ENCODE results near the gene GALNT18. TPM values are rescaled to one million over a fixed set of nuclear protein-coding genes. Genes with fewer than 3 reads are reported as not detected.

GALNT18 gene
- total and polyA plus RNA-seq, 2 donors (not counting 3 experiments of a cell fraction or from before 2014, with no cell fraction given), result 0.17 to 0.18 TPM

DNA sequence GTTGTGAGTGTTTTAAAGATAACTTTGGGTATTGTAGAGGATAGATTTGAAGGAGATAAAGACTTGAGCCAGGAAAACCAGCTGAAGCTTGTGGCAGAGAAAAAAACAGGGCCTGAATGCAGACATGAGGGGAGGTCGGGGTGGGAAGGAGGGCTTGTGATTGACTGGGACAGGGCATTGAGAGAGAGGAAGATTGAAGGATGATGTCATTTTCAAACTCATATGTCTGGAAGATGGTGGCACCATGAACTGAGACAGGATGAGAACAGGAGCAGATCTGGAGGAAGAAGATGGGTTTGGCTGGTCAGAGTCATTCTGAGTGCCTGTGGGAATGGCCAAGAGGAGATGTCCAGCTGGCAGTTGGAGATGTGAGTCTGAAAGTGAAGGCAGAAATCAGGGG lies 283.5 kb downstream of the GALNT18 start:
- no TSS peak for BruUV-seq (replicated peaks)
- FAIRE-seq, result no peak
- POLR2A ChIA-PET, result no interaction called here

DNA sequence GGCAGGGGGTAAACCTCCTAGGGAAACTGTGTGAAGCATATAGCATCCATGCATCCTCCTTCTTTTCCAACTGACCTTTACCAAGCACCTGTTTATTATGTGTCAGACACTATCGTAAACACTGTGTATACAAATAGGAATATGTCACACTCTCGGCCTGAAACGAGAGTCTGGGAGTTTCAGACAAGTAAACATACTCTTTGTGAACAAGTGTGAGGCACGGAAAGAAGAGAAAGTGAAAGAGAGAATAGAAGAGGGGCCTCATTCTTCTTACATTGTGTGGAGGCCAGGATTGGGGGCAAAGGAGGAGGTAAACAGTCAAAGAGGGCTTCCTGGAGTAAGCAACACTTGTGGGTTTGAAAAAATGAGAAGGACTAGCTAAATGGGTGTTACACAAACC lies 285.1 kb downstream of the GALNT18 start:
- no peak overlapping the region for H3K4me2 ChIP-seq (ENCODE audit: insufficient read depth, low read length)
- H2AFZ ChIP-seq (ENCODE audit: low read depth, low read length), result no peak overlapping the region
- BruUV-seq (replicated peaks), result no TSS peak
- H3K27ac ChIP-seq (ENCODE audit: insufficient read depth, low read depth, low read length), result no peak overlapping the region
- dilution Hi-C loops (cut with MboI; ENCODE audit: extremely low pct_ligation_motif_present, low sequenced_read_pairs), result no loop called here
- intact Hi-C loops (cut with micrococcal nuclease), result no loop called here
- no peak for TF ChIP-seq FOS (IDR thresholded peaks at IDR 0.05; ENCODE audit: borderline replicate concordance, insufficient read depth, low read length)
- no peak for TF ChIP-seq GATA2 (IDR thresholded peaks at IDR 0.05; ENCODE audit: insufficient read depth, insufficient read length, low read depth, low read length)
- no peak for TF ChIP-seq JUN (IDR thresholded peaks at IDR 0.05; ENCODE audit: borderline replicate concordance, insufficient read depth, insufficient read length, low read depth)
- TF ChIP-seq MYC (IDR thresholded peaks at IDR 0.05; ENCODE audit: low read depth, low read length), result no peak
- TF ChIP-seq EZH2 (IDR thresholded peaks at IDR 0.05; ENCODE audit: borderline replicate concordance, low read depth, low read length, severe bottlenecking), result no peak
- TF ChIP-seq, protein P1, sequence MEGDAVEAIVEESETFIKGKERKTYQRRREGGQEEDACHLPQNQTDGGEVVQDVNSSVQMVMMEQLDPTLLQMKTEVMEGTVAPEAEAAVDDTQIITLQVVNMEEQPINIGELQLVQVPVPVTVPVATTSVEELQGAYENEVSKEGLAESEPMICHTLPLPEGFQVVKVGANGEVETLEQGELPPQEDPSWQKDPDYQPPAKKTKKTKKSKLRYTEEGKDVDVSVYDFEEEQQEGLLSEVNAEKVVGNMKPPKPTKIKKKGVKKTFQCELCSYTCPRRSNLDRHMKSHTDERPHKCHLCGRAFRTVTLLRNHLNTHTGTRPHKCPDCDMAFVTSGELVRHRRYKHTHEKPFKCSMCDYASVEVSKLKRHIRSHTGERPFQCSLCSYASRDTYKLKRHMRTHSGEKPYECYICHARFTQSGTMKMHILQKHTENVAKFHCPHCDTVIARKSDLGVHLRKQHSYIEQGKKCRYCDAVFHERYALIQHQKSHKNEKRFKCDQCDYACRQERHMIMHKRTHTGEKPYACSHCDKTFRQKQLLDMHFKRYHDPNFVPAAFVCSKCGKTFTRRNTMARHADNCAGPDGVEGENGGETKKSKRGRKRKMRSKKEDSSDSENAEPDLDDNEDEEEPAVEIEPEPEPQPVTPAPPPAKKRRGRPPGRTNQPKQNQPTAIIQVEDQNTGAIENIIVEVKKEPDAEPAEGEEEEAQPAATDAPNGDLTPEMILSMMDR (IDR thresholded peaks at IDR 0.05; ENCODE audit: extremely low read depth in 1 of 2, insufficient read depth in 1 of 2, low read depth in 1 of 2, low read length in 2 of 2), result no peak
- TF ChIP-seq POLR2AphosphoS5 (IDR thresholded peaks at IDR 0.05; ENCODE audit: insufficient read depth, low read depth, low read length), result no peak
- TF ChIP-seq, protein P2, sequence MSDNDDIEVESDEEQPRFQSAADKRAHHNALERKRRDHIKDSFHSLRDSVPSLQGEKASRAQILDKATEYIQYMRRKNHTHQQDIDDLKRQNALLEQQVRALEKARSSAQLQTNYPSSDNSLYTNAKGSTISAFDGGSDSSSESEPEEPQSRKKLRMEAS (IDR thresholded peaks at IDR 0.05; ENCODE audit: insufficient read depth, insufficient read length), result no peak
- TF ChIP-seq POLR2A (IDR thresholded peaks at IDR 0.05; ENCODE audit: low read depth, low read length), result no peak
- H3K36me3 ChIP-seq (ENCODE audit: control insufficient read depth in 2 of 2, extremely low read depth in 1 of 2, insufficient read depth in 2 of 2, low read length in 2 of 2), result no peaks in the 10 kb centered on the region
- no peaks in the 10 kb centered on the region for H3K79me2 ChIP-seq (ENCODE audit: control insufficient read depth, insufficient read depth, low read length)
- DNase-seq (ENCODE audit: low read depth, low spot score), result no peak
- H3K4me1 ChIP-seq (ENCODE audit: control insufficient read depth, extremely low read depth, insufficient read depth, low read length), result no peaks in the 10 kb centered on the region
- H3K9me3 ChIP-seq (replicated peaks; ENCODE audit: control insufficient read depth, insufficient read depth, low read length), result no peaks in the 10 kb centered on the region
- ChIA-PET CTCF (no interaction called here), POLR2A (no interaction called here)
- H3K9ac ChIP-seq (replicated peaks; ENCODE audit: extremely low read depth, insufficient read depth, low read length), result no peak overlapping the region
- H3K27me3 ChIP-seq (ENCODE audit: control insufficient read depth in 2 of 2, insufficient read depth in 2 of 2, low read length in 2 of 2), result peaks cover 0 to 2% of the 10 kb centered on the region in 2 experiments
- H3K9me1 ChIP-seq (replicated peaks; ENCODE audit: control insufficient read depth, extremely low read depth, insufficient read depth, low read length), result no peaks in the 10 kb centered on the region
- FAIRE-seq, result no peak
- no peak overlapping the region for H3K4me3 ChIP-seq (replicated peaks in 1 of 3; ENCODE audit: insufficient read depth in 1 of 3, low read depth in 1 of 3, low read length in 3 of 3)
- H4K20me1 ChIP-seq (replicated peaks; ENCODE audit: control insufficient read depth, extremely low read depth, insufficient read depth, low read length), result no peaks in the 10 kb centered on the region

More for the DNA sequence above, 283.5 kb downstream of the GALNT18 start:
- dilution Hi-C loops (cut with MboI; ENCODE audit: extremely low pct_ligation_motif_present, low sequenced_read_pairs), result no loop called here
- Histone ChIP-seq H3K79me2 (ENCODE audit: control insufficient read depth, insufficient read depth, low read length) (no peaks in the 10 kb centered on the region), H3K27me3 (ENCODE audit: control insufficient read depth in 2 of 2, insufficient read depth in 2 of 2, low read length in 2 of 2) (peaks cover 0 to 2% of the 10 kb centered on the region in 2 experiments), H3K4me1 (ENCODE audit: control insufficient read depth, extremely low read depth, insufficient read depth, low read length) (no peaks in the 10 kb centered on the region), H3K36me3 (ENCODE audit: control insufficient read depth in 2 of 2, extremely low read depth in 1 of 2, insufficient read depth in 2 of 2, low read length in 2 of 2) (no peaks in the 10 kb centered on the region), H3K27ac (ENCODE audit: insufficient read depth, low read depth, low read length) (no peak overlapping the region), H3K4me2 (ENCODE audit: insufficient read depth, low read length) (no peak overlapping the region), H3K9me1 (replicated peaks; ENCODE audit: control insufficient read depth, extremely low read depth, insufficient read depth, low read length) (no peaks in the 10 kb centered on the region), H2AFZ (ENCODE audit: low read depth, low read length) (no peak overlapping the region), H3K4me3 (replicated peaks in 1 of 3; ENCODE audit: insufficient read depth in 1 of 3, low read depth in 1 of 3, low read length in 3 of 3) (no peak overlapping the region), H3K9me3 (replicated peaks; ENCODE audit: control insufficient read depth, insufficient read depth, low read length) (no peaks in the 10 kb centered on the region), H3K9ac (replicated peaks; ENCODE audit: extremely low read depth, insufficient read depth, low read length) (no peak overlapping the region), H4K20me1 (replicated peaks; ENCODE audit: control insufficient read depth, extremely low read depth, insufficient read depth, low read length) (no peaks in the 10 kb centered on the region)
- CTCF ChIA-PET, result no interaction called here
- TF ChIP-seq FOS (IDR thresholded peaks at IDR 0.05; ENCODE audit: borderline replicate concordance, insufficient read depth, low read length) (no peak), POLR2A (IDR thresholded peaks at IDR 0.05; ENCODE audit: low read depth, low read length) (no peak)
- intact Hi-C loops (cut with micrococcal nuclease), result no loop called here
- no peak for DNase-seq (ENCODE audit: low read depth, low spot score)

All from endothelial cell of umbilical vein (primary cell).